Left lung (tissue), 10 donors: ENCODE results near the gene DNAH2. TPM values are rescaled to one million over a fixed set of nuclear protein-coding genes. Genes with fewer than 3 reads are reported as not detected.

Experiments
- ATAC-seq: fragments of 200-7000 bp; cut with Tn5 transposase; one replicate; pipeline ENCODE4 v1.9.1; 2020; ENCODE audit warnings: moderate library complexity
- DNase-seq, 4 donors: peaks; one replicate each; pipeline ENCODE4 v3.0.0-alpha.2; 2013 to 2020
- H3K27ac ChIP-seq, 2 donors: fragments of 200-600 bp; sonication (generic) in 1 of 2; one replicate each; pipeline versions ENCODE4 v1.5.0 to v1.8.0; 2020 to 2021
- H3K27me3 ChIP-seq, 2 donors: fragments of 200-600 bp; sonication (generic) in 1 of 2; one replicate each; pipeline versions ENCODE4 v1.5.0 to v1.8.0; 2020 to 2021
- H3K36me3 ChIP-seq, 2 donors: fragments of 200-600 bp; sonication (generic) in 1 of 2; one replicate each; pipeline versions ENCODE4 v1.5.0 to v1.8.0; 2020 to 2021
- H3K4me1 ChIP-seq, 2 donors: fragments of 200-600 bp; one replicate each; pipeline ENCODE4 v1.8.0; 2021
- H3K4me3 ChIP-seq, 2 donors: fragments of 200-600 bp; sonication (generic) in 1 of 2; one replicate each; pipeline versions ENCODE4 v1.5.0 to v1.8.0; 2020 to 2021; ENCODE audit warnings: mild to moderate bottlenecking in 1 of 2
- H3K9me3 ChIP-seq, 2 donors: fragments of 200-600 bp; sonication (generic) in 1 of 2; one replicate each; pipeline versions ENCODE4 v1.5.0 to v1.8.0; 2020 to 2021
- intact Hi-C, 2 donors: fragments of 100-400 bp; cut with DNase I; formaldehyde crosslinking; loops; one replicate each; pipeline versions ENCODE4 v1.11.2 to v1.14.2; 2022
- polyA plus RNA-seq, 6 donors: library from polyadenylated mRNA; unstranded; fragments of 120-200 nt; gene quantifications; one replicate each; pipeline ENCODE4 v1.2.1, GENCODE V29; 2013; ENCODE audit not compliant: insufficient read length in 6 of 6
- total RNA-seq, 2 donors: library from RNA; stranded (reverse); fragmentation: NEBNext Ultra II Directional; extraction: Animal tissue kit (Norgen Biotek cat#: 25700); gene quantifications; one replicate each; pipeline ENCODE4 v1.2.1, GENCODE V29; 2021
- TF ChIP-seq, protein P1 (sequence below), 2 donors: fragments of 200-600 bp; sonication (generic) in 1 of 2; IDR thresholded peaks; one replicate each; pipeline versions ENCODE4 v1.5.0 to v1.8.0; 2021; ENCODE audit warnings: antibody characterized with exemption in 2 of 2
- donor health status: DM: no; HTN: yes; CAD: no.
- donor health status: DM: no; HTN: no; CAD: no.

DNAH2 gene
- total and polyA plus RNA-seq, 8 donors: 0.67 to 4.5 (median 2.6) TPM

- no peaks in the 10 kb centered on the region for H3K27me3 ChIP-seq
- intact Hi-C loops: no loop called here
These were observed 139.5 kb downstream of the DNAH2 start, which contains the start of gene NAA38 for GRCh38 chr17:7856811-7857712. NAA38 (minus strand) TSS chr17:7857559; CDS start chr17:7857463, 96 bp downstream.

GRCh38 chr17:7857713-7858521, 140.4 kb downstream of the DNAH2 start, which contains the start of gene CYB5D1:
CYB5D1 (plus strand) TSS chr17:7858003; CDS start chr17:7858135, 132 bp downstream.
- ATAC-seq: peak; percentile 69
- intact Hi-C loops: no loop called here
- H3K27me3 ChIP-seq: no peaks in the 10 kb centered on the region

More at GRCh38 chr17:7856811-7857712, 139.5 kb downstream of the DNAH2 start, which contains the start of gene NAA38:
- Histone ChIP-seq H3K9me3 (no peaks in the 10 kb centered on the region), H3K4me3 (peak within 1 kb of the TSS; percentile 61 to 69), H3K36me3 (peaks cover 0 to 50% of the 10 kb centered on the region in 2 donors), H3K27ac (peak within 1 kb of the TSS; percentile 92 to 99), H3K4me1 (peaks cover 24 to 50% of the 10 kb centered on the region in 2 donors)
- TF ChIP-seq, protein P1, sequence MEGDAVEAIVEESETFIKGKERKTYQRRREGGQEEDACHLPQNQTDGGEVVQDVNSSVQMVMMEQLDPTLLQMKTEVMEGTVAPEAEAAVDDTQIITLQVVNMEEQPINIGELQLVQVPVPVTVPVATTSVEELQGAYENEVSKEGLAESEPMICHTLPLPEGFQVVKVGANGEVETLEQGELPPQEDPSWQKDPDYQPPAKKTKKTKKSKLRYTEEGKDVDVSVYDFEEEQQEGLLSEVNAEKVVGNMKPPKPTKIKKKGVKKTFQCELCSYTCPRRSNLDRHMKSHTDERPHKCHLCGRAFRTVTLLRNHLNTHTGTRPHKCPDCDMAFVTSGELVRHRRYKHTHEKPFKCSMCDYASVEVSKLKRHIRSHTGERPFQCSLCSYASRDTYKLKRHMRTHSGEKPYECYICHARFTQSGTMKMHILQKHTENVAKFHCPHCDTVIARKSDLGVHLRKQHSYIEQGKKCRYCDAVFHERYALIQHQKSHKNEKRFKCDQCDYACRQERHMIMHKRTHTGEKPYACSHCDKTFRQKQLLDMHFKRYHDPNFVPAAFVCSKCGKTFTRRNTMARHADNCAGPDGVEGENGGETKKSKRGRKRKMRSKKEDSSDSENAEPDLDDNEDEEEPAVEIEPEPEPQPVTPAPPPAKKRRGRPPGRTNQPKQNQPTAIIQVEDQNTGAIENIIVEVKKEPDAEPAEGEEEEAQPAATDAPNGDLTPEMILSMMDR (IDR thresholded peaks at IDR 0.05): peak in 1 of 2 donors; percentile 16
- peak; percentile 95 to 100 (median 98) for DNase-seq
- peak; percentile 89 for ATAC-seq

DNA sequence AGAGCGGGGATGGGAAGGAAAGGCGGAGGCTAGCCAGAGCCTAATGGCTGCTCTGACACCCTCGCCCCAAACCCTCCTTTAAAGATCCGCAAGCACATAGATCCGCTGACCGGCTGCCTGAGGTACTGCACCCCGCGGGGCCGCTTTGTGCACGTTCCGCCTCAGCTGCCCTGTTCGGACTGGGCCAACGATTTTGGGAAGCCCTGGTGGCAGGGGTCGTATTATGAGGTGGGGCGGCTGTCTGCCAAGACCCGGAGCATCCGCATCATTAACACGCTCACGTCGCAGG, 140.9 kb downstream of the DNAH2 start:
- DNase-seq: peak in 2 of 4 donors; percentile 44 to 76
- intact Hi-C loops: no loop called here
- peaks cover 23 to 53% of the 10 kb centered on the region in 2 donors for H3K4me1 ChIP-seq
- H3K9me3 ChIP-seq: no peaks in the 10 kb centered on the region
- H3K36me3 ChIP-seq: peaks cover 0 to 36% of the 10 kb centered on the region in 2 donors
- TF ChIP-seq, protein P1 (IDR thresholded peaks at IDR 0.05): peak; percentile 25 to 42
- H3K4me3 ChIP-seq: peak overlapping the region; percentile 61 to 69
- H3K27me3 ChIP-seq: no peaks in the 10 kb centered on the region
- ATAC-seq: no peak
- H3K27ac ChIP-seq: peak overlapping the region; percentile 92 to 99

More at GRCh38 chr17:7857713-7858521, 140.4 kb downstream of the DNAH2 start, which contains the start of gene CYB5D1:
- peak within 1 kb of the TSS; percentile 92 to 99 for H3K27ac ChIP-seq
- peak within 1 kb of the TSS; percentile 61 to 69 for H3K4me3 ChIP-seq
- H3K4me1 ChIP-seq: peaks cover 23 to 47% of the 10 kb centered on the region in 2 donors
- DNase-seq: peak; percentile 87 to 97 (median 93)
- peaks cover 0 to 42% of the 10 kb centered on the region in 2 donors for H3K36me3 ChIP-seq
- TF ChIP-seq, protein P1 (IDR thresholded peaks at IDR 0.05): no peak
- no peaks in the 10 kb centered on the region for H3K9me3 ChIP-seq

- peak overlapping the region in 1 of 2 donors; percentile 69 for H3K4me3 ChIP-seq
- TF ChIP-seq, protein P1 (IDR thresholded peaks at IDR 0.05): no peak
- peaks cover 23 to 54% of the 10 kb centered on the region in 2 donors for H3K4me1 ChIP-seq
- no peaks in the 10 kb centered on the region for H3K27me3 ChIP-seq
- peaks cover 0 to 30% of the 10 kb centered on the region in 2 donors for H3K36me3 ChIP-seq
- intact Hi-C loops: no loop called here
- H3K9me3 ChIP-seq: no peaks in the 10 kb centered on the region
- no peak for DNase-seq
- no peak for ATAC-seq
- peak overlapping the region in 1 of 2 donors; percentile 99 for H3K27ac ChIP-seq
These were observed 141.5 kb downstream of the DNAH2 start for GRCh38 chr17:7859028-7859427.
